ENCODE data around the gene TRPM1.

Gene TRPM1

DNA sequence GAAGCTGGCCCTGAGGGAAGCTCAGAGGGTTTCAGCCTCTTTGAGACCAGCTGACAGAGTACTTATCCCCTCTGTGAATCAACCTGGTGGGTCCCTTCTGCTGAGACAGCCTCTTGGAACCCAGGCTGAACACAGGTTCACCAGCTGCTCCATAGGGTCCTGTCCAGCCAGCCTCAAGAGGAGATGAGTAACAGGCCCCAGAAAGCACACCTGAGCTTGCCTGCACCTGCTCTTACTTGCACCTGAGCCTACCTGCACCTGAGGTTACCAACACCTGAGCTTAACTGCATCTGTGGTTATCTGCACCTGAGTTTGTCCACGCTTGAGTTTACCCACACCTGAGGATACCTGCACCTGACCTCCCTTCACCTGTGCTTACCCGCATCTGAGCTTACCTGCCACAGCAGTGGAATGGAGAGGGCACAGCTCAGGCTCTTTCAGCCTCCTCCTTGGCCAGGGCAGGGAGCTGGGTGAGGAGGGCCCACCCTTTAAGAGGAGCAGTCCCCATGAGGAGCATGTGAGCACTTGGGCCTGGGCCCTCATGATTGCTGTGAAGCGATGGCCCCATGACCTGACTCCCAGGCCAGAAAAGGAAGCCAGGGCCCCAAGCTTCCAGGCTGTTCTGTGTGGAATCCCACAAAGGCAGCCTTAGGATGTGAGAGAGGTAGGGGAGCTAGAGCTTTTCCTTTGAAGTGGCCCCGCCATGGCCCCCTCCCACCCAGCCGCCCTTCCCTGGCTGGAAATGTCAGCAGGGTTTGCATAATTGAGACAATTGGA lies at the start of gene TRPM1:
TSS of gene TRPM1 (minus strand) at position 464 of the 777 bp plus-strand sequence. CDS start 20,370 bp downstream, outside the sequence.
- no peak for DNase-seq (ENCODE audit: extremely low spot score)
- ChIA-PET CTCF (interaction anchor here (1.1 kb wide), 1 partner anchor 11 kb away, joined by 3 read pairs; no protein-coding TSS in a partner anchor), POLR2A (no interaction called here)
- TF ChIP-seq FOXM1 (IDR thresholded peaks at IDR 0.05; ENCODE audit: borderline replicate concordance) (no peak), HDGF (IDR thresholded peaks at IDR 0.05; ENCODE audit: borderline replicate concordance) (no peak), ELF4 (IDR thresholded peaks at IDR 0.05) (no peak), FOXA1 (IDR thresholded peaks at IDR 0.05) (no peak), L3MBTL2 (conservative IDR thresholded peaks at IDR 0.05) (no peak), FOXK2 (IDR thresholded peaks at IDR 0.05) (no peak), LEF1 (IDR thresholded peaks at IDR 0.05; ENCODE audit: borderline replicate concordance) (no peak), BHLHE40 (IDR thresholded peaks at IDR 0.05; ENCODE audit: borderline replicate concordance) (no peak), ZNF384 (IDR thresholded peaks at IDR 0.05) (no peak), ARNT (IDR thresholded peaks at IDR 0.05) (no peak), CTBP1 (IDR thresholded peaks at IDR 0.05; ENCODE audit: borderline replicate concordance) (no peak), TARDBP (IDR thresholded peaks at IDR 0.05) (no peak)
- TF ChIP-seq, protein P1, sequence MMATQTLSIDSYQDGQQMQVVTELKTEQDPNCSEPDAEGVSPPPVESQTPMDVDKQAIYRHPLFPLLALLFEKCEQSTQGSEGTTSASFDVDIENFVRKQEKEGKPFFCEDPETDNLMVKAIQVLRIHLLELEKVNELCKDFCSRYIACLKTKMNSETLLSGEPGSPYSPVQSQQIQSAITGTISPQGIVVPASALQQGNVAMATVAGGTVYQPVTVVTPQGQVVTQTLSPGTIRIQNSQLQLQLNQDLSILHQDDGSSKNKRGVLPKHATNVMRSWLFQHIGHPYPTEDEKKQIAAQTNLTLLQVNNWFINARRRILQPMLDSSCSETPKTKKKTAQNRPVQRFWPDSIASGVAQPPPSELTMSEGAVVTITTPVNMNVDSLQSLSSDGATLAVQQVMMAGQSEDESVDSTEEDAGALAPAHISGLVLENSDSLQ (IDR thresholded peaks at IDR 0.05): no peak

DNA sequence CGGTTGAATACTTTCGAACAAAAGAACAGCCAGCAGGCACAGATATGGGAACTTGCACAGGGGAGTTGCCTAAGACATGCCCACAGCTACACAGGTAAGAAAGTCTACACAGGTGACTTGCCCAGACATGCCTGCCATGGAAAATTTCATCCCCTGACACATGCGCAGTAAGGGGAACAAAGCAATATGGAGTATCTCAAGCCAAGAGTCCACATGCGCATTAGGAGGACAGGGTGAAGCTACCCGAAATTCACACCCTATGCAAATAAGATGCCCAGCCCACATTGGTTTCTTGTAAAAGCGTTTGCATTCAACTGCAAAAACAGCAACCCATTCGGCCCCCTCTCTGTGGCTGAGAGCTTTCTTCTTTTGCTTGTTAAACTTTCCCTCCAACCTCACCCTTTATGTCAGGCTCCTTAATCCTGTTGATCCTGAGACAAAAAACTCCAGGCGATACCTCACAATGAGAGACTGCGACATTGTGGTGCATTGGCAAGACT lies 49.3 kb upstream of the TRPM1 start:
- no peak for DNase-seq (ENCODE audit: extremely low spot score)
- CTCF ChIA-PET: no interaction called here
- TF ChIP-seq LEF1 (IDR thresholded peaks at IDR 0.05; ENCODE audit: borderline replicate concordance) (no peak), NFRKB (IDR thresholded peaks at IDR 0.05) (no peak)
- POLR2A ChIA-PET: no interaction called here

DNA sequence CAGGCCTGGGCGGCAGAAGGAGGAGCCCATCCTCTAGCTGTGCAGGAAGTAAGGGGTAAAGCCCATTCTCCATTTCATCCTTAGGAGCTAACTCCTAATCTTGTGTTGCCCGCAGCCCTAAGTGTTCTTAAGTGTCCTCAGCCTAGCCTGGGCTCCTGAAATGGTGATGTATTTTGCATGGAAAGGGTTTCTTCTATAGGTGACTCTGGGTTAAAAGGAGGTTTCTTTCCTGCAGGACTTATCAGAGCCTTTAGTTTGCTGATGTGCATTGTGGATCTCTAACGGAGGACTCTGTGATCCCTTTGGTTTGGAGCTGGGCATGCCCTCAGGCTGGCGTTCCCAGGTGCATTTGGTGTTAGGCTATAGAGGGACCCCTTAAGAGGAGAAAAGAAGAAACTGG lies 48.5 kb upstream of the TRPM1 start:
- TF ChIP-seq ARNT (IDR thresholded peaks at IDR 0.05) (no peak), TARDBP (IDR thresholded peaks at IDR 0.05) (no peak), CTBP1 (IDR thresholded peaks at IDR 0.05; ENCODE audit: borderline replicate concordance) (no peak), HDGF (IDR thresholded peaks at IDR 0.05; ENCODE audit: borderline replicate concordance) (no peak), FOXA1 (IDR thresholded peaks at IDR 0.05) (no peak)
- TF ChIP-seq, protein P1 (IDR thresholded peaks at IDR 0.05): no peak
- ChIA-PET CTCF (no interaction called here), POLR2A (no interaction called here)
- no peak for DNase-seq (ENCODE audit: extremely low spot score)

DNA sequence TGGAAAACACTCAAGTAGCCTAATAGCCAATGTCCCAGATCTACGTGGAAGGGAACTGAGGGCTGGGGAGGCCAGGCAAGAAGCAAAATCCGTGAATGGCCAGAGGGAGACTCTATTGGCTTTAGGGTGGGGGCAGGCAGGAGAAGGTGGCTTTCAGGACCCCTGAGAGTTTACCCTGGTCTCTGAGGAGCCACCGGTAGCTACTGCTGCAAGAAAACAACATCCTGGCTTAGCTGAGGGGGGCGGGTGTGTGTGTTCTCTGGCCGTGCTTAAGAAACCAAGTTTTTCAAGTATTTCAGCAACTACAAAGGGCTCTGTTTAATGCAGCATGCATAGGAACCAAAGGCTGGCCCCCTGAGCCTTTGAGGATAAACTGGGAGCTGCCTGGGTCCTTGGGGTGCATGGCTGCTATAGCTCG lies 47.6 kb upstream of the TRPM1 start:
- ChIA-PET CTCF (no interaction called here), POLR2A (no interaction called here)
- TF ChIP-seq FOXM1 (IDR thresholded peaks at IDR 0.05; ENCODE audit: borderline replicate concordance): no peak
- no peak for TF ChIP-seq SUZ12 (IDR thresholded peaks at IDR 0.05)
- TF ChIP-seq L3MBTL2 (conservative IDR thresholded peaks at IDR 0.05): no peak
- TF ChIP-seq LEF1 (IDR thresholded peaks at IDR 0.05; ENCODE audit: borderline replicate concordance): no peak
- no peak for TF ChIP-seq NFRKB (IDR thresholded peaks at IDR 0.05)
- DNase-seq (ENCODE audit: extremely low spot score): no peak

DNA sequence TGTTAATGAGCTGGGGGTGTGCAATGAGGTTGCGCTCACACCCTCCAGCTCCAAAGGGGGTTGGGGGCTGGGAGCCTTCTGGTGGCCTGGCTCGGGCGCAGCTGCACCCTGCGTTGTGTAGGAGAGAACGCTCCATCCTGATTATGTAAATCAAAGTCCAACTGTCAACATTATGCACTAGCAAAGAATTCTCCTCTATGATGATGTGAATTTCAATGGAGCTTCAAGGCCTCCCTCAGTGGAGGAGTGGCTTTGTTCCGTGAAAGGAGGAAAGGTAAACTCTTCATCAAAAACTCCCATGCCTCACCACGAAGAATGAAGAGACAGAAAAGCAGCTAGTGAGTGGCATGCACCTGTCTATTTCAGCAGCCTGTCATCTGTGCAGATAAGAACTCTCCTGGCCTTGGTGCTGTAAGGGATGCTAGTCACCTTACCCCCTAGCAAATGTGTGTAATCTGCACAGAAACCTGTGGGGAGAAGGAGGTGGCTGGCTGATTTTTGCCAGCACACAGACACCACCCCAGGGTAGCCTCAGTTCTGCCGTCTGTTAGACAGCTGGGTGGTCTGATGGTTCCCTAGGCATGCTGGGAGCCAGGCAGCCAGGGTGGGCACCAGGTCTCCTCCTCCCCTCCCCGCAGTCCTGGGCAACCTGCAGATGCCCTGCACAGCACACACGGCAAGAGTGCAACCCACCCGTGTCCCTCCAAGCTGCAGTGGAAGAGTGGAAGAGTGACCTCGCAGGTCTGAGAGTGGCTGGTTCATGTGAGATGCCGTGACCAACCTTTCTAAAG lies 47.0 kb upstream of the TRPM1 start:
- CTCF ChIA-PET: interaction anchor here (0.6 kb wide), 1 partner anchor 341 kb away, joined by 3 read pairs; no protein-coding TSS in a partner anchor
- TF ChIP-seq HDGF (IDR thresholded peaks at IDR 0.05; ENCODE audit: borderline replicate concordance): no peak
- no peak for TF ChIP-seq ELF4 (IDR thresholded peaks at IDR 0.05)
- no peak for TF ChIP-seq NFRKB (IDR thresholded peaks at IDR 0.05)
- no peak for TF ChIP-seq BHLHE40 (IDR thresholded peaks at IDR 0.05; ENCODE audit: borderline replicate concordance)
- TF ChIP-seq SP1 (IDR thresholded peaks at IDR 0.05): no peak
- TF ChIP-seq SUZ12 (IDR thresholded peaks at IDR 0.05): no peak
- TF ChIP-seq L3MBTL2 (conservative IDR thresholded peaks at IDR 0.05): no peak
- DNase-seq (ENCODE audit: extremely low spot score): no peak
- POLR2A ChIA-PET: no interaction called here

DNA sequence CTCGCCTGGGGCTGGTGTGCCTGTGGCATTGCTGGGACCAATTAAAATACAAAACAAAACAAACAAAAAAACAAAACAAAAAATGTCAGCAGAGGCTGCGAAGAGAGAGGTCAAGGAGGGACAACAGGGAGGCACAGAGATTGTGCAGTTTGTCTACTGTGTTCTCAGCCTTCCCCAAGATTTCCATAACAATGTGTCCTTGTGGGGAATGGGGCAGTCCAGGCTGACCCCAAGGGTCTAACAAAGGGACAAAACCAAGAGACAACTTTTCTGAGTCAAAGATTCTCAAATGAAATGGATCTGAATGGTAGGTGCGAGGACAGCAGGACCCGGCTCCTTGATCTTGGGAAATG lies 46.4 kb upstream of the TRPM1 start:
- CTCF ChIA-PET: interaction anchor here (0.6 kb wide), 1 partner anchor 341 kb away, joined by 3 read pairs; no protein-coding TSS in a partner anchor
- POLR2A ChIA-PET: no interaction called here
- DNase-seq (ENCODE audit: extremely low spot score): no peak
- no peak for TF ChIP-seq TARDBP (IDR thresholded peaks at IDR 0.05)
- TF ChIP-seq HDGF (IDR thresholded peaks at IDR 0.05; ENCODE audit: borderline replicate concordance): no peak
- TF ChIP-seq CTBP1 (IDR thresholded peaks at IDR 0.05; ENCODE audit: borderline replicate concordance): no peak
- TF ChIP-seq SP1 (IDR thresholded peaks at IDR 0.05): no peak
- no peak for TF ChIP-seq BHLHE40 (IDR thresholded peaks at IDR 0.05; ENCODE audit: borderline replicate concordance)
- no peak for TF ChIP-seq ELF4 (IDR thresholded peaks at IDR 0.05)
- TF ChIP-seq NFRKB (IDR thresholded peaks at IDR 0.05): no peak
- TF ChIP-seq FOXK2 (IDR thresholded peaks at IDR 0.05): no peak
- no peak for TF ChIP-seq FOXA1 (IDR thresholded peaks at IDR 0.05)
- no peak for TF ChIP-seq SUZ12 (IDR thresholded peaks at IDR 0.05)
- TF ChIP-seq L3MBTL2 (conservative IDR thresholded peaks at IDR 0.05): no peak
- TF ChIP-seq ARNT (IDR thresholded peaks at IDR 0.05): no peak
- no peak for TF ChIP-seq LEF1 (IDR thresholded peaks at IDR 0.05; ENCODE audit: borderline replicate concordance)
- TF ChIP-seq, protein P1 (IDR thresholded peaks at IDR 0.05): no peak
- TF ChIP-seq ZNF384 (IDR thresholded peaks at IDR 0.05): no peak
- TF ChIP-seq FOXM1 (IDR thresholded peaks at IDR 0.05; ENCODE audit: borderline replicate concordance): no peak

All from HEK293T (cell line).